NT2/D1 (cell line): Measurements from ENCODE around the gene ATG101.

Experiments used
- DNase-seq: peaks from one replicate; pipeline ENCODE4 v3.0.0-alpha.2; 2011; ENCODE audit warnings: low read depth, low spot score
- H3K27me3 ChIP-seq: 2 replicates; pipeline ENCODE4 v1.6.0; 2011; ENCODE audit warnings: mild to moderate bottlenecking; ENCODE audit not compliant: insufficient read length, insufficient read depth
- H3K36me3 ChIP-seq: 2 replicates; pipeline ENCODE4 v1.6.1; 2011; ENCODE audit warnings: mild to moderate bottlenecking, low read length, mixed read lengths; ENCODE audit not compliant: insufficient read depth, insufficient read length
- H3K4me1 ChIP-seq: 2 replicates; pipeline ENCODE4 v1.5.1; 2011; ENCODE audit not compliant: insufficient read depth, insufficient read length
- H3K4me3 ChIP-seq: 2 replicates; pipeline ENCODE4 v1.5.1; 2011; ENCODE audit warnings: low read depth; ENCODE audit not compliant: insufficient read length
- H3K9ac ChIP-seq: 2 replicates; pipeline ENCODE4 v1.6.0; 2011; ENCODE audit warnings: low read depth; ENCODE audit not compliant: insufficient read length
- H3K9me3 ChIP-seq: 2 replicates; pipeline ENCODE4 v1.5.1; 2011; ENCODE audit warnings: mild to moderate bottlenecking, low read length; ENCODE audit not compliant: insufficient read depth
- SUZ12 ChIP-seq: IDR thresholded peaks from 2 replicates; pipeline ENCODE4 v1.6.1; 2011; ENCODE audit not compliant: insufficient read length, insufficient read depth; ENCODE audit errors: extremely low read depth
- YY1 ChIP-seq: IDR thresholded peaks from 2 replicates; pipeline ENCODE4 v1.6.1; 2011; ENCODE audit not compliant: insufficient read length, insufficient read depth
- ZNF274 ChIP-seq: IDR thresholded peaks from 2 replicates; pipeline ENCODE4 v1.6.1; 2011; ENCODE audit warnings: mild to moderate bottlenecking, low read depth, low read length

ATG101 gene

DNA sequence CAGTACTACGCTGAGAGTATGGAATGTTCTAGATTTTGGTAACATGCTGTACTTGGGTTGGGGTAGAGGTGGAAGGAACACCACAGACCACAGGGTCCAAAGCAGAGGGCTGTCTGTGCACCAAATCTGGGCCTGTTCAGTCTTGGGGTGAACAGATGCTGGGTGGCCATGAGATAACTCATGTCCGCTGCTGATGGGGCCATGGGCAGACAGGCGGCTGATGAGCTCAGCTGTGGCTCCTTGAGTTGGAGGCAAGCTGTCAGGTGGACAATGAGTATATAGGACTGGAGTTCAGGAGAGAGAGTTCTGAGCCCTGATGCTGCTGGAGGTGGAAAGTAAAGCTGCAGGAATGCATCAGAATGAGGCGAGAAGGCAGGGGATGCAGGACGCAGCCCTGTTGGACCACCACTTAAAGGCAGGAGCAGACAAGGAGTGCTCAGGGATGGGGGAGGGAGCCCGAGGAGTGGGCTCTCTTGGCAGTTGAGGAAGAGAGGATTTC, 16.0 kb downstream of the ATG101 start:
- Histone ChIP-seq H3K27me3 (no peaks in the 10 kb centered on the region), H3K9ac (no peak overlapping the region), H3K4me3 (no peak overlapping the region), H3K4me1 (peaks cover 29% of the 10 kb centered on the region), H3K9me3 (no peaks in the 10 kb centered on the region), H3K36me3 (no peaks in the 10 kb centered on the region)
- TF ChIP-seq YY1 (no peak), SUZ12 (no peak), ZNF274 (no peak)
- no peak for DNase-seq

DNA sequence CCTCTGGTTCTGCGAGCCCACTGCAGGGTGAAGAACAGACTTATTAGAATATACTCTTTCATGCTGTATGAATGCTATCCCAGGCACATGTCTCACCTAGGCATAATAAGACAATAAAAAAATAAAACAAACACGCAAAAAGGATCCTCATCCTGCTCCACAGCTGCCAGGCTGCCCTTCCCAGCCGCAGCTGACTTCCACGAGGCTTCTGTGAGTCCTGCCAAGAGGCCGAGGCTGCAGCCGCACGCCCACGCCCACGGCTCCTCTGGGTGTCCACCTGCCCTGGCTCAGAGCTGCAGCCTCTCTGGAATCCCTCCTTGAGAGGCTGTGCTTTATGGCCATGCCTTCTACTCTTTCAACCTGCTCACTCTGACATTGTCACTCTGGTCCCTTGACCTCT, 16.6 kb downstream of the ATG101 start:
- no peaks in the 10 kb centered on the region for H3K27me3 ChIP-seq
- DNase-seq, result no peak
- no peak for TF ChIP-seq SUZ12
- no peak for TF ChIP-seq YY1
- TF ChIP-seq ZNF274, result no peak
- H3K4me1 ChIP-seq, result peaks cover 24% of the 10 kb centered on the region
- no peak overlapping the region for H3K4me3 ChIP-seq
- H3K36me3 ChIP-seq, result no peaks in the 10 kb centered on the region
- H3K9me3 ChIP-seq, result no peaks in the 10 kb centered on the region
- H3K9ac ChIP-seq, result no peak overlapping the region

DNA sequence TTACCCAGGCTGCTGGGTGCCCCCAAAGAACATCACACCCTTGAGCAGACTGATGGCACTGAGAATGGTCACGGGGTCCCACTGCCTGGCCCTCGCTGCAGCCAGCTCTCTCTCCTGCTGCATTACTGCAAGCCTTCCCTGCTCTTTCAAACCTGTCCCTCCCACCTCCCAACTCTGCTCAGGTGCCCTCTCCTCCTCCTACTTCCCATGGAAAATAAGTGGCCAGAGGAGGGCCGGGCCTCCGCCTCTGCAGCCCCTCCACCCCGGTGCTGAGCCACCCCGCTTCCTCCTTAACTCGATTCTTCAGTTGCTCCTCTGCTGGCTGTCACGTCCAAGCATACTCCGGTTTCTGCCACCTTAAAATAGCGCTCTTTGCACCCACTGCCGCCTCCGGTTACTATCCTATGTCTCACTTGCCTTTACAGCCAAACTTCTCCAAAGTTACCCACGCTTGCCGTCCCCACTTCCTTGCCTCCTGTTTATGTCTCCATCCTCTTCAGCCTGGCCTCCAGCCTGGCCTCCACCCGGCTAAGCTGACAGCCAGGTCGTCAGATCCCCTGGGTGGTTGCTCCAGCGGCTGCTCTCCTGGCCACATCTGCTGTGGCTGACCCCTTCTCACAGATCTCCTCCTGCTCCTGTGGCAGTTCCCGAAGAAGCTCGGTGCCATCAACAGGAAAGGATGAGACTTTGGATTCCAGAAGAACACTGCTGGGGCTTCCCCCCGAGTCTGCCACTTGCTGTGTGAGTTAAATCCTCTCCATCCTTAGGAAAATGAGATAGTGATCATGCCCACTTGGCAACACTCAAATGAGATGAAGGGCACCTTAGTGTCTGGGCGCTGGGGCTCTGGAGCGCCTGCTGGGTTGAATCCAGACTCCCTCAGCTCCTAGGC, 17.4 kb downstream of the ATG101 start:
- peaks cover 17% of the 10 kb centered on the region for H3K4me1 ChIP-seq
- H3K9me3 ChIP-seq, result no peaks in the 10 kb centered on the region
- H3K36me3 ChIP-seq, result no peaks in the 10 kb centered on the region
- no peak overlapping the region for H3K9ac ChIP-seq
- no peak for DNase-seq
- no peak for TF ChIP-seq YY1
- no peak for TF ChIP-seq ZNF274
- no peak for TF ChIP-seq SUZ12
- no peaks in the 10 kb centered on the region for H3K27me3 ChIP-seq
- no peak overlapping the region for H3K4me3 ChIP-seq

DNA sequence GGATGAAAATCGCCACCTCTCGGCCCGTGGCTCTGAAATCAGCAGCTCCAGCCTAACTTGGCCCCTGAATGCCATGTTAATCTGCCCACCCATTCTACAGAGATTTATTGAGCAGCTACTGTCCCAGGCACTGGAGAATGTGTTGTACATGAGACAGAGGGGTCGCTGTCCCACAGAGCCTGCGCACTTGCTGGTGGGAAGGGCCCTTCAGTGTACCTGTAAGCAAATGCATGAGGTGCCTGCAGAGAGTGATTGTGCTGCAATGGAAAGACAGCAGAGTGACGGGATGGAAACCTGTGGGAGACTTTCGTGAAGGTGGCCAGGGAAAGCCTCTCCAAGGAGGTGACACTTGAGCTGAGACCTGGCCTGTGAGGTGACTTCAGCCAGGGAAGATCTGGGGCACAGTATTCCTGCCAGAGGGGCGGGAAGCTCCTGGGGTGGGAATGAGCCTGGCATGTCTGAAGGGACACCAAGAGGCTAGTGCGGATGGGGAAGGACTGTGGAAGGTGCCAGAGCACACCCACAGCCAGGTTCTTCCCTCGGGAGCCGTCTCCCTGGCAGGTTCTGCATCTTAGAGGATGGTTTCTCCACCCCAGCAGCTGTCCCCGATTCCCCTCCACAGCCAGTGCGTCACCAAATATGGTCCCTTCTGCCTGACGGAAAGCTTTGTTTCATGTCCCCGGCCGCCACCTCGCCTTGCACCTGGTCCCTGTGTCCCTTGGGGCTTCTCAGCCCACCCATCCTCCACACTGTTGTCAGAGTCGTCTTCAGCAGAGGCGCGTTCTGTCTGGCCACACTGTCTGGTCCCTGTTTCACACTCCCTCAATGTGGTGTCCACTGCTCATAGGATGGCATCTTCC, 18.4 kb downstream of the ATG101 start:
- H3K9me3 ChIP-seq, result no peaks in the 10 kb centered on the region

DNA sequence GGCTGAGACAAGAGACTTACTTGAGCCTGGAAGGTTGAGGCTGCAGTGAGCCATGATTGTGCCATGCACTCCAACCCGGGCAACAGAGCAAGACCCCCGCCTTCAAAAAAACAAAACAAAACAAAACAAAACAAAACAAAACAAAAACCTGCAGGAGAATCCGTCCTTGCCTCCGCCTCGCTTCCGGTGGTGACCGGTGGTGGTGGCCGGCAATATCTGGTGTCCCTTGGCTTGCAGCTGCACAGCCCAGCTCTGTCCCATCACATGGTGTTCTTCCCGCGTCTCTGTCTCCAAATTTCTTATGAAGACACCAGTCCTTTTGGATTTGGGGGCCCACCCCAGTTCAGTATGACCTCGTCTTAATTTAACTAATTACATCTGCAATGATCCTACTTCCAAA, 19.7 kb downstream of the ATG101 start:
- no peaks in the 10 kb centered on the region for H3K27me3 ChIP-seq
- TF ChIP-seq ZNF274 (no peak), SUZ12 (no peak), YY1 (no peak)
- H3K9me3 ChIP-seq, result no peaks in the 10 kb centered on the region
- H3K9ac ChIP-seq, result no peak overlapping the region
- H3K4me1 ChIP-seq, result peaks cover 5% of the 10 kb centered on the region
- no peak for DNase-seq
- H3K36me3 ChIP-seq, result no peaks in the 10 kb centered on the region
- no peak overlapping the region for H3K4me3 ChIP-seq

More for the DNA sequence above, 18.4 kb downstream of the ATG101 start:
- H3K27me3 ChIP-seq, result no peaks in the 10 kb centered on the region
- no peak for DNase-seq
- no peak overlapping the region for H3K9ac ChIP-seq
- no peak overlapping the region for H3K4me3 ChIP-seq
- TF ChIP-seq YY1 (no peak), ZNF274 (no peak), SUZ12 (no peak)
- no peaks in the 10 kb centered on the region for H3K36me3 ChIP-seq
- H3K4me1 ChIP-seq, result peaks cover 8% of the 10 kb centered on the region

DNA sequence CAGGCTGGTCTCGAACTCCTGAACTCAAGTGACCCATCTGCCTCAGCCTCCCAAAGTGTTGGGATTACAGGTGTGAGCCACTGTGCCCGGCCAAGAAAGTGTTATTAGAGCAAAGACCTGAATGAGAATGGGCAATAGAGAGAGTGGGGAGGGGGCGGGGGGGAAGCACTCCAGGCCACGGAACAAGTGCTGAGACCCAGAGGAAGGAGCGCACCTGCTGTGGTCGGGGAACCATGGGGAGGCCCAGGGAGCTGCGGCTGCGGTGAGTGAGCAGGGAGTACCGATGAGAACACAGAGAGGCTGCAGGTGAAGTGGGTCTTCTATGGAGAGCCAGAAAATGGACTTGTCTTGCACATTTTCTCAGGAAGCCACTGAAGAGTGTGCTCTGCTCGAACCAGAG, 20.5 kb downstream of the ATG101 start:
- H3K36me3 ChIP-seq, result no peaks in the 10 kb centered on the region
- no peak for DNase-seq
- no peaks in the 10 kb centered on the region for H3K27me3 ChIP-seq
- no peak overlapping the region for H3K9ac ChIP-seq
- no peaks in the 10 kb centered on the region for H3K9me3 ChIP-seq
- H3K4me1 ChIP-seq, result peaks cover 5% of the 10 kb centered on the region
- H3K4me3 ChIP-seq, result no peak overlapping the region
- TF ChIP-seq ZNF274 (no peak), SUZ12 (no peak), YY1 (no peak)

DNA sequence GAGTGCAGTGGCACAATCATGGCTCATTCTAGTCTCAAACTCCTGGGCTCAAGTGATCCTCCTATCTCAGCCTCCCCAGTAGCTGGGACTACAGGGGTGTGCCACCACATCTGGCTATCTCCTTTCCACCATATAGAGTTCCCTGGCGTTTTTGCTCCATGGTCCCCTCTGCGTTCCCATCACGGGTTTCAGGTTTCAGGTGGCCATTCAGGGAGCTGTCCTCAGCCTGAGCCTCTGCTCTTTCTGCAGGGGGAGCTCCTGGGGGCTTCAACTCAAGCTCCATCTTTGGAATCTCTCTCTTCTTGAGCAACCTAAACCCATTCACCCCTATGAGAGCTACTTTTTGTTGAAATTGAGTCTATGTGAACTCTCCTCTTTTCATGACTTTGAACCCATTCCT, 21.3 kb downstream of the ATG101 start:
- no peak for TF ChIP-seq SUZ12
- no peak for TF ChIP-seq ZNF274
- TF ChIP-seq YY1, result no peak

More for the DNA sequence above, 21.3 kb downstream of the ATG101 start:
- Histone ChIP-seq H3K4me3 (no peak overlapping the region), H3K36me3 (no peaks in the 10 kb centered on the region), H3K4me1 (peaks cover 5% of the 10 kb centered on the region), H3K9me3 (no peaks in the 10 kb centered on the region), H3K9ac (no peak overlapping the region), H3K27me3 (no peaks in the 10 kb centered on the region)
- no peak for DNase-seq
